SK-N-SH (cell line): ENCODE data around the gene RNF150. TPM values are rescaled to one million over a fixed set of nuclear protein-coding genes. Genes with fewer than 3 reads are reported as not detected.

Source experiments
- CTCF ChIA-PET: fragments of 300-600, 350-600 bp; formaldehyde crosslinking; extraction: SDS; loops from one replicate; lab custom pipeline; 2021; lab: Yijun Ruan, JAX
- POLR2A ChIA-PET: fragments of 350-600 bp; sonication (Branson Sonifier 250); formaldehyde crosslinking; extraction: SDS; loops from one replicate; lab custom pipeline; 2020; ENCODE audit warnings: antibody characterized with exemption, inconsistent platforms; lab: Yijun Ruan, JAX
- DNase-seq: peaks from one replicate; pipeline ENCODE4 v3.0.0; 2012
- H2AFZ ChIP-seq: fragments of 200-600 bp; sonication (generic); 2 replicates; pipeline ENCODE4 v1.8.1; 2016; ENCODE audit warnings: antibody characterized with exemption, mild to moderate bottlenecking, low read depth
- H3F3A ChIP-seq: fragments of 200-600 bp; sonication (generic); replicated peaks from 2 replicates; pipeline ENCODE3; 2016; ENCODE audit warnings: antibody characterized with exemption, mild to moderate bottlenecking; ENCODE audit not compliant: insufficient read depth
- H3K27ac ChIP-seq, 2 experiments: fragments of 200-500 bp in 1 of 2; fragments of 200-600 bp in 1 of 2; sonication (Bioruptor generic) in 1 of 2; sonication (generic), shearing (Covaris generic) in 1 of 2; 2 replicates each; pipeline versions ENCODE4 v1.5.1 to v1.6.1; 2014 to 2016; ENCODE audit warnings: low read depth in 2 of 2, inconsistent platforms in 1 of 2, low read length in 1 of 2, mild to moderate bottlenecking in 1 of 2, mixed read lengths in 1 of 2
- H3K27me3 ChIP-seq: fragments of 200-600 bp; sonication (generic), shearing (Covaris generic); 2 replicates; pipeline ENCODE4 v1.6.1; 2016; ENCODE audit warnings: mixed run types; ENCODE audit not compliant: insufficient read depth
- H3K36me3 ChIP-seq, 2 experiments: fragments of 200-500 bp in 1 of 2; fragments of 200-600 bp in 1 of 2; sonication (Bioruptor generic) in 1 of 2; sonication (generic) in 1 of 2; replicated peaks in 1 of 2; 2 replicates each; pipeline versions ENCODE3 to v1.5.1; 2014 to 2016; ENCODE audit warnings: low read length in 1 of 2, mild to moderate bottlenecking in 1 of 2; ENCODE audit not compliant: insufficient read depth in 2 of 2, control insufficient read depth in 1 of 2
- H3K4me1 ChIP-seq, 2 experiments: fragments of 200-500 bp in 1 of 2; fragments of 200-600 bp in 1 of 2; sonication (Bioruptor generic) in 1 of 2; sonication (generic), shearing (Covaris generic) in 1 of 2; 2 replicates each; pipeline versions ENCODE4 v1.5.1 to v1.6.1; 2014 to 2016; ENCODE audit warnings: low read depth in 1 of 2, low read length in 1 of 2, mixed run types in 1 of 2; ENCODE audit not compliant: insufficient read depth in 2 of 2, control insufficient read depth in 1 of 2
- H3K4me2 ChIP-seq: fragments of 200-600 bp; sonication (generic), shearing (Covaris generic); 2 replicates; pipeline ENCODE4 v1.6.1; 2017; ENCODE audit warnings: mixed run types
- H3K4me3 ChIP-seq, 2 experiments: fragments of 200-500 bp in 1 of 2; fragments of 200-600 bp in 1 of 2; sonication (Bioruptor generic) in 1 of 2; sonication (generic), shearing (Covaris generic) in 1 of 2; 2 replicates each; pipeline versions ENCODE4 v1.5.1 to v1.8.1; 2014 to 2016; ENCODE audit warnings: low read depth in 2 of 2, inconsistent platforms in 1 of 2, low read length in 1 of 2, mild to moderate bottlenecking in 1 of 2, mixed read lengths in 1 of 2, moderate library complexity in 1 of 2
- H3K79me2 ChIP-seq: fragments of 200-600 bp; sonication (generic); 2 replicates; pipeline ENCODE4 v1.8.1; 2017; ENCODE audit warnings: mild to moderate bottlenecking; ENCODE audit not compliant: insufficient read depth
- H3K9ac ChIP-seq: fragments of 200-600 bp; sonication (generic); 2 replicates; pipeline ENCODE4 v1.6.1; 2017; ENCODE audit warnings: mixed run types
- H3K9me2 ChIP-seq: fragments of 200-600 bp; sonication (generic); 2 replicates; pipeline ENCODE4 v1.6.1; 2017; ENCODE audit warnings: mixed run types
- H3K9me3 ChIP-seq: fragments of 200-600 bp; sonication (generic); 2 replicates; pipeline ENCODE4 v1.6.1; 2017; ENCODE audit warnings: mixed run types, mild to moderate bottlenecking, moderate library complexity
- H4K20me1 ChIP-seq: fragments of 200-600 bp; sonication (generic); 2 replicates; pipeline ENCODE4 v1.6.1; 2017; ENCODE audit warnings: mild to moderate bottlenecking, mixed run types; ENCODE audit not compliant: insufficient read depth
- CTCF ChIP-seq: fragments of 200-600 bp; sonication (generic); IDR thresholded peaks from 2 replicates; pipeline ENCODE4 v1.6.1; 2017; ENCODE audit warnings: antibody characterized with exemption, mild to moderate bottlenecking, moderate library complexity
- FOSL2 ChIP-seq: IDR thresholded peaks from 2 replicates; pipeline ENCODE4 v1.4.0; 2012; ENCODE audit warnings: low read depth, mild to moderate bottlenecking, moderate library complexity, borderline replicate concordance
- MAX ChIP-seq: IDR thresholded peaks from 2 replicates; pipeline ENCODE4 v1.4.0; 2012; ENCODE audit warnings: low read depth
- MEF2A ChIP-seq: IDR thresholded peaks from 2 replicates; pipeline ENCODE4 v1.4.0; 2012; ENCODE audit warnings: low read depth, borderline replicate concordance
- PBX3 ChIP-seq: IDR thresholded peaks from 2 replicates; pipeline ENCODE4; 2012
- RAD21 ChIP-seq: IDR thresholded peaks from 2 replicates; pipeline ENCODE4 v1.6.1; 2012; ENCODE audit warnings: mild to moderate bottlenecking, low read length
- REST ChIP-seq: IDR thresholded peaks from 2 replicates; pipeline ENCODE4 v1.6.1; 2012; ENCODE audit warnings: mild to moderate bottlenecking, low read depth, low read length, moderate library complexity
- USF1 ChIP-seq: IDR thresholded peaks from 2 replicates; pipeline ENCODE4 v1.4.0; 2012; ENCODE audit warnings: low read depth, borderline replicate concordance
- WGBS: methylation state at CpG from one replicate; pipeline ENCODE4 v1.1.6; 2017; ENCODE audit warnings: low lambda C conversion rate; 5-methylcytosine and 5-hydroxymethylcytosine counted together
- polyA plus RNA-seq, 3 experiments: library from polyadenylated mRNA; depleted of rRNA; stranded (reverse); fragments of >200 nt; gene quantifications; 2 replicates each; pipeline ENCODE4 v1.2.3, GENCODE V29; 2012

RNF150 gene
- polyA plus RNA-seq, 1 of the 3 experiments (the other 2 are of a cell fraction), result 5.8 TPM

- Histone ChIP-seq H3K9ac (no peak overlapping the region), H3K79me2 (peaks cover 36% of the 10 kb centered on the region), H2AFZ (no peak overlapping the region), H3K9me2 (no peaks in the 10 kb centered on the region), H4K20me1 (no peaks in the 10 kb centered on the region), H3K36me3 (peaks cover under 1 to 4% of the 10 kb centered on the region in 2 experiments), H3K4me2 (no peak overlapping the region), H3K27ac (no peak overlapping the region; a peak in 1 of 4 replicates), H3K27me3 (no peaks in the 10 kb centered on the region), H3K4me1 (peaks cover 38 to 45% of the 10 kb centered on the region in 2 experiments), H3K9me3 (no peaks in the 10 kb centered on the region), H3K4me3 (no peak overlapping the region), H3F3A (peaks cover 60% of the 10 kb centered on the region)
- TF ChIP-seq MEF2A (no peak), RAD21 (no peak), FOSL2 (no peak), REST (no peak), USF1 (no peak), CTCF (no peak), PBX3 (no peak), MAX (no peak)
- no peak for DNase-seq
- ChIA-PET CTCF (interaction anchor here (1.3 to 5.1 kb wide), 2 partner anchors 20 to 193 kb away, joined by 3 to 20 read pairs; partner anchors contain the start of gene RNF150), POLR2A (no interaction called here)
- WGBS, result 97% methylated on average over 2 of the region's 2 CpGs
Observed at GRCh38 chr4:140940589-140940988, 192.7 kb downstream of the RNF150 start.
